ENCODE data around the gene SCRN3. TPM values are rescaled to one million over a fixed set of nuclear protein-coding genes. Genes with fewer than 3 reads are reported as not detected.

The SCRN3 gene
- total RNA-seq, 4 donors from 2014 or later: 14.5 to 27.7 (median 20.4) TPM

DNA sequence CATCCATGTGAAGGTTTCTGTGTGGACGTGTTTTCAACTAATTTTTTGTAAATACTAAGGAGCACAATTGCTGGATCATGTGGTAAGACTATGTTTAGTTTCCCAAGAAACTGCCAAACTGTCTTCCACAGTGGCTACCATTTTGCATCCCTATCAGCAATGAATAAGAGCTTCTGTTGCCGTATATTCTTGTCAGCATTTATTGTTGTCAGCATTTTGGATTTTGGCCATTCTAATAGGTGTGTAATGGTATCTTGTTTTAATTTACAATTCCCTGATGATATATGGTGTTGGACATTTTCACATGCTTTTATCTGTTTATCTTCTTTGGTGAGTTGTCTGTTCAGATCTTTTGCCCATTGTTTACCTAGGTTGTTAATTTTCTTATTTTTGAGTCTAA lies 34.5 kb downstream of the SCRN3 start:
- Histone ChIP-seq H3K27me3 (no peaks in the 10 kb centered on the region), H3K9me3 (no peaks in the 10 kb centered on the region), H3K27ac (replicated peaks in 1 of 4) (no peak overlapping the region), H3K4me1 (no peaks in the 10 kb centered on the region), H3K4me3 (no peak overlapping the region), H3K36me3 (peaks cover 0 to 55% (median 9%) of the 10 kb centered on the region in 4 donors)
- TF ChIP-seq POLR2A (IDR thresholded peaks at IDR 0.05; ENCODE audit: low read depth) (no peak), CTCF (IDR thresholded peaks at IDR 0.05) (no peak), POLR2AphosphoS5 (IDR thresholded peaks at IDR 0.05) (no peak), EP300 (IDR thresholded peaks at IDR 0.05) (no peak)
- intact Hi-C loops (cut with DNase I): no loop called here
- 100% methylated on average over 2 of the region's 2 CpGs for whole genome bisulfite sequencing
- DNase-seq (ENCODE audit: extremely low spot score): no peak

- H3K4me3 ChIP-seq: no peak overlapping the region
- no peaks in the 10 kb centered on the region for H3K27me3 ChIP-seq
- no peaks in the 10 kb centered on the region for H3K9me3 ChIP-seq
- intact Hi-C loops (cut with DNase I): no loop called here
- DNase-seq (ENCODE audit: extremely low spot score): no peak
- no peak overlapping the region for H3K27ac ChIP-seq (replicated peaks in 1 of 4)
- H3K36me3 ChIP-seq: peaks cover 0 to 60% (median 15%) of the 10 kb centered on the region in 4 donors
- H3K4me1 ChIP-seq: peaks cover 0 to 7% (median 6%) of the 10 kb centered on the region in 4 donors
- no peak for TF ChIP-seq CTCF (IDR thresholded peaks at IDR 0.05)
- TF ChIP-seq POLR2A (IDR thresholded peaks at IDR 0.05; ENCODE audit: low read depth): no peak
- no peak for TF ChIP-seq POLR2AphosphoS5 (IDR thresholded peaks at IDR 0.05)
- TF ChIP-seq EP300 (IDR thresholded peaks at IDR 0.05): no peak
- 100% methylated on average over 1 of the region's 1 CpG for WGBS
Measured at GRCh38 chr2:174431902-174432301, 36.4 kb downstream of the SCRN3 start.

- Histone ChIP-seq H3K27me3 (no peaks in the 10 kb centered on the region), H3K36me3 (peaks cover 0 to 62% (median 11%) of the 10 kb centered on the region in 4 donors), H3K4me3 (no peak overlapping the region), H3K9me3 (no peaks in the 10 kb centered on the region), H3K4me1 (peaks cover 4 to 19% (median 7%) of the 10 kb centered on the region in 4 donors), H3K27ac (replicated peaks in 1 of 4) (no peak overlapping the region)
- intact Hi-C loops (cut with DNase I): no loop called here
- no peak for DNase-seq (ENCODE audit: extremely low spot score)
- TF ChIP-seq EP300 (IDR thresholded peaks at IDR 0.05): no peak
- no peak for TF ChIP-seq CTCF (IDR thresholded peaks at IDR 0.05)
- TF ChIP-seq POLR2AphosphoS5 (IDR thresholded peaks at IDR 0.05): no peak
- TF ChIP-seq POLR2A (IDR thresholded peaks at IDR 0.05; ENCODE audit: low read depth): no peak
Measured at GRCh38 chr2:174436351-174436750, 40.8 kb downstream of the SCRN3 start.

- no peak for TF ChIP-seq EP300 (IDR thresholded peaks at IDR 0.05)
- TF ChIP-seq POLR2A (IDR thresholded peaks at IDR 0.05; ENCODE audit: low read depth): no peak
- no peak for TF ChIP-seq POLR2AphosphoS5 (IDR thresholded peaks at IDR 0.05)
- TF ChIP-seq CTCF (IDR thresholded peaks at IDR 0.05): no peak
- Histone ChIP-seq H3K36me3 (peaks cover 0 to 59% (median 14%) of the 10 kb centered on the region in 4 donors), H3K27me3 (no peaks in the 10 kb centered on the region), H3K27ac (replicated peaks in 1 of 4) (no peak overlapping the region), H3K4me1 (peaks cover 4 to 30% (median 17%) of the 10 kb centered on the region in 4 donors), H3K4me3 (no peak overlapping the region), H3K9me3 (no peaks in the 10 kb centered on the region)
- intact Hi-C loops (cut with DNase I): no loop called here
- DNase-seq (ENCODE audit: extremely low spot score): no peak
- WGBS: 82% methylated on average over 13 of the region's 13 CpGs
Measured at GRCh38 chr2:174438146-174438886, 42.8 kb downstream of the SCRN3 start.

Measured in esophagus muscularis mucosa (tissue), 4 donors.